ENCODE data around the gene NAA38. TPM values are rescaled to one million over a fixed set of nuclear protein-coding genes. Genes with fewer than 3 reads are reported as not detected.

The NAA38 gene
- total RNA-seq, 1 experiment from 2014 or later: 103 TPM

GRCh38 chr17:7840441-7840840 lies 16.9 kb downstream of the NAA38 start (continued):
- TF ChIP-seq CTCF (IDR thresholded peaks at IDR 0.05 in 2 of 3, conservative IDR thresholded peaks at IDR 0.05 in 1 of 3; ENCODE audit: borderline replicate concordance in 1 of 3, insufficient read depth in 1 of 3, low read depth in 2 of 3, low read length in 2 of 3) (no peak), REST (IDR thresholded peaks at IDR 0.05; ENCODE audit: low read depth) (no peak), MAX (IDR thresholded peaks at IDR 0.05) (no peak), SIN3A (IDR thresholded peaks at IDR 0.05; ENCODE audit: low read depth) (no peak), ATF3 (IDR thresholded peaks at IDR 0.05) (no peak), POLR2A (IDR thresholded peaks at IDR 0.05; ENCODE audit: borderline replicate concordance, extremely low read depth, insufficient read depth, insufficient read length) (no peak)

GRCh38 chr17:7839876-7840261 lies 17.5 kb downstream of the NAA38 start:
- BruUV-seq (replicated peaks): no TSS peak
- POLR2A ChIA-PET: interaction anchor here (3.9 kb wide), 1 partner anchor 11 kb away, joined by 11 read pairs; no protein-coding TSS in a partner anchor
- Histone ChIP-seq H3K4me1 (ENCODE audit: control insufficient read depth in 1 of 2, insufficient read depth in 2 of 2, low read length in 2 of 2) (peaks cover 35 to 67% of the 10 kb centered on the region in 2 experiments), H3K9ac (ENCODE audit: low read length) (peak overlapping the region; percentile 99; the same call in 1 of the 2 replicates), H4K20me1 (ENCODE audit: insufficient read depth) (no peaks in the 10 kb centered on the region), H3K4me2 (ENCODE audit: low read length) (peak overlapping the region; percentile 99), H3K9me2 (ENCODE audit: insufficient read depth) (no peaks in the 10 kb centered on the region), H3K27ac (ENCODE audit: low read depth, low read length) (peak overlapping the region; percentile 97; the same call in 1 of the 2 replicates), H2AFZ (ENCODE audit: low read depth, low read length, poor library complexity, severe bottlenecking) (no peak overlapping the region), H3K36me3 (ENCODE audit: control insufficient read depth in 1 of 2, insufficient read depth in 2 of 2, low read length in 2 of 2) (peaks cover 0 to 3% of the 10 kb centered on the region in 2 experiments; a peak in 1 of 4 replicates), H3K4me3 (replicated peaks in 1 of 2; ENCODE audit: low read depth in 1 of 2, low read length in 2 of 2) (no peak overlapping the region), H3K27me3 (ENCODE audit: insufficient read depth, low read length) (no peaks in the 10 kb centered on the region), H3K9me3 (ENCODE audit: control insufficient read depth in 1 of 2, insufficient read depth in 1 of 2, low read depth in 1 of 2, low read length in 2 of 2) (no peaks in the 10 kb centered on the region), H3K79me2 (ENCODE audit: insufficient read depth, low read length) (peaks cover 49% of the 10 kb centered on the region)
- ATAC-seq (no peak), DNase-seq (ENCODE audit: low read depth, low spot score) (no peak)
- TF ChIP-seq SP1 (IDR thresholded peaks at IDR 0.05; ENCODE audit: low read depth) (no peak), ZNF274 (IDR thresholded peaks at IDR 0.05; ENCODE audit: low read depth, low read length) (no peak), TCF7L2 (IDR thresholded peaks at IDR 0.05; ENCODE audit: borderline replicate concordance, extremely low read depth, insufficient read depth, insufficient read length) (no peak), ZBTB33 (IDR thresholded peaks at IDR 0.05; ENCODE audit: extremely low read depth, insufficient replicate concordance, low read length) (no peak), EGR1 (IDR thresholded peaks at IDR 0.05; ENCODE audit: low read depth) (no peak), MAX (IDR thresholded peaks at IDR 0.05) (no peak)
- intact Hi-C loops (cut with micrococcal nuclease): loop anchor here (5.0 kb wide), 2 partner anchors 98 to 258 kb away; partner anchors contain the start of gene MPDU1
- CTCF ChIA-PET: no interaction called here
- RAD21 ChIA-PET (ENCODE audit: low non-redundant PET in 1 of 2, low total read pairs in 2 of 2, uncharacterized antibody in 2 of 2, unreplicated experiment in 2 of 2): no interaction called here

All from HCT116 (cell line).